NCI-H524 (cell line): ENCODE results near the gene CCNY.
"Not testable (repeated sequence)": the region's sequence is repeated elsewhere in the genome, so short reads cannot be mapped to it uniquely, and the experiment has no call there.

Experiments
- DNase-seq, 2 experiments: peaks; one replicate each; lab custom pipeline; 2025; lab: John Stamatoyannopoulos, UW

CCNY gene

GRCh38 chr10:35384265-35384868 is 48.1 kb downstream of the CCNY start:
- DNase-seq = no peak

- DNase-seq = no peak
Observed at GRCh38 chr10:35386594-35387174, 50.4 kb downstream of the CCNY start.

GRCh38 chr10:35387768-35388167 is 51.5 kb downstream of the CCNY start:
- no peak for DNase-seq

- no peak for DNase-seq
Observed at GRCh38 chr10:35388197-35388596, 51.9 kb downstream of the CCNY start.

- DNase-seq = peak; percentile 15 to 58
Observed at GRCh38 chr10:35388682-35389081, 52.4 kb downstream of the CCNY start.

- no peak for DNase-seq
Observed at GRCh38 chr10:35390161-35390840, 54.0 kb downstream of the CCNY start.

- no peak for DNase-seq
Observed at GRCh38 chr10:35390843-35391152, 54.5 kb downstream of the CCNY start.

GRCh38 chr10:35391153-35391953 is 55.0 kb downstream of the CCNY start:
- no peak for DNase-seq

GRCh38 chr10:35391954-35392262 is 55.6 kb downstream of the CCNY start:
- DNase-seq = no peak

GRCh38 chr10:35392482-35393228 is 56.3 kb downstream of the CCNY start:
- DNase-seq = peak in 1 of 2 experiments; percentile 38

- DNase-seq = no peak
Observed at GRCh38 chr10:35394411-35394851, 58.1 kb downstream of the CCNY start.

GRCh38 chr10:35394934-35395333 is 58.6 kb downstream of the CCNY start:
- no peak for DNase-seq

GRCh38 chr10:35396560-35397434 is 60.5 kb downstream of the CCNY start:
- peak in 1 of 2 experiments; percentile 9 for DNase-seq

GRCh38 chr10:35397953-35398352 is 61.6 kb downstream of the CCNY start:
- DNase-seq = peak in 1 of 2 experiments; percentile 46

- peak; percentile 6 to 55 for DNase-seq
Observed at GRCh38 chr10:35398355-35398754, 62.0 kb downstream of the CCNY start.

- DNase-seq = no peak
Observed at GRCh38 chr10:35398908-35399307, 62.6 kb downstream of the CCNY start.

GRCh38 chr10:35399414-35400009 is 63.2 kb downstream of the CCNY start:
- DNase-seq = no peak

GRCh38 chr10:35400595-35401268 is 64.4 kb downstream of the CCNY start:
- no peak for DNase-seq

GRCh38 chr10:35403491-35403890 is 67.2 kb downstream of the CCNY start:
- DNase-seq = not testable (repeated sequence)

- DNase-seq = not testable (repeated sequence)
Observed at GRCh38 chr10:35404077-35404476, 67.8 kb downstream of the CCNY start.
